MCF 10A (cell line): ENCODE results near the gene CEP350. TPM values are rescaled to one million over a fixed set of nuclear protein-coding genes. Genes with fewer than 3 reads are reported as not detected.

Source experiments
- BruUV-seq: library from RNA; stranded (reverse); fragments of 400-500 nt; replicated peaks from 2 replicates; lab custom pipeline; 2021; lab: Mats Ljungman, UMichigan
- CTCF ChIA-PET: fragments of 300-600 bp; sonication (Branson Sonifier 250); formaldehyde crosslinking; extraction: SDS; loops from one replicate; lab custom pipeline; 2021; ENCODE audit warnings: antibody characterized with exemption, inconsistent platforms; lab: Yijun Ruan, JAX
- POLR2A ChIA-PET: fragments of 300-600, 350-650 bp; sonication (Branson Sonifier 250); formaldehyde crosslinking; extraction: SDS; loops from one replicate; lab custom pipeline; 2020; ENCODE audit warnings: antibody characterized with exemption, inconsistent platforms; lab: Yijun Ruan, JAX
- DNase-seq: peaks from one replicate; pipeline ENCODE4 v3.0.0-alpha.2; 2018; ENCODE audit not compliant: unreplicated experiment
- H3K27ac Mint-ChIP-seq: one replicate; pipeline ENCODE4 v1.8.0; 2022; ENCODE audit warnings: mild to moderate bottlenecking, low read depth, mixed read lengths; ENCODE audit not compliant: unreplicated experiment
- H3K27me3 Mint-ChIP-seq: one replicate; pipeline ENCODE4 v1.8.0; 2022; ENCODE audit warnings: mixed read lengths; ENCODE audit not compliant: insufficient read depth, unreplicated experiment
- H3K36me3 Mint-ChIP-seq: one replicate; pipeline ENCODE4 v1.8.0; 2022; ENCODE audit warnings: mild to moderate bottlenecking, moderate library complexity, mixed read lengths; ENCODE audit not compliant: insufficient read depth, unreplicated experiment
- H3K4me1 Mint-ChIP-seq: one replicate; pipeline ENCODE4 v1.8.0; 2022; ENCODE audit warnings: mixed read lengths; ENCODE audit not compliant: insufficient read depth, unreplicated experiment
- H3K4me3 Mint-ChIP-seq: one replicate; pipeline ENCODE4 v1.8.0; 2022; ENCODE audit warnings: mild to moderate bottlenecking, moderate library complexity, mixed read lengths; ENCODE audit not compliant: unreplicated experiment
- H3K9me3 Mint-ChIP-seq: one replicate; pipeline ENCODE4 v1.8.0; 2022; ENCODE audit warnings: mixed read lengths; ENCODE audit not compliant: unreplicated experiment
- CTCF ChIP-seq: fragments of 200-600 bp; IDR thresholded peaks from one replicate; pipeline ENCODE4 v1.8.0; 2022; ENCODE audit warnings: antibody characterized with exemption, mild to moderate bottlenecking; ENCODE audit not compliant: unreplicated experiment
- intact Hi-C: fragments of 100-400 bp; cut with micrococcal nuclease; formaldehyde crosslinking; loops from 2 replicates; pipeline ENCODE4 v1.14.1; 2022
- total RNA-seq: library from RNA; stranded (reverse); gene quantifications from 2 replicates; pipeline ENCODE4 v1.2.3, GENCODE V29; 2022

Gene CEP350
- total RNA-seq, 1 experiment from 2014 or later, result 56.4 TPM

GRCh38 chr1:179951383-179952144 lies 3.0 kb upstream of the CEP350 start:
- Mint-ChIP-seq H3K27me3 (no peaks in the 10 kb centered on the region), H3K4me3 (no peak overlapping the region), H3K27ac (no peak overlapping the region), H3K4me1 (peaks cover 6% of the 10 kb centered on the region), H3K9me3 (no peaks in the 10 kb centered on the region), H3K36me3 (no peaks in the 10 kb centered on the region)
- ChIA-PET POLR2A (interaction anchor here (0.7 to 5.9 kb wide), 3 partner anchors 15 to 70 kb away, joined by 3 to 108 read pairs (median 73); partner anchors contain the start of gene TOR1AIP1), CTCF (interaction anchor here (0.5 to 2.6 kb wide), 7 partner anchors 8 to 945 kb away, joined by 3 to 11 read pairs (median 3); no protein-coding TSS in a partner anchor)
- DNase-seq, result no peak
- no TSS peak for BruUV-seq
- no peak for TF ChIP-seq CTCF
- intact Hi-C loops, result no loop called here

GRCh38 chr1:179952186-179952585 lies 2.4 kb upstream of the CEP350 start:
- intact Hi-C loops, result no loop called here
- no peaks in the 10 kb centered on the region for H3K9me3 Mint-ChIP-seq
- DNase-seq, result no peak
- H3K27me3 Mint-ChIP-seq, result no peaks in the 10 kb centered on the region
- H3K4me3 Mint-ChIP-seq, result no peak overlapping the region
- H3K4me1 Mint-ChIP-seq, result peaks cover 11% of the 10 kb centered on the region
- CTCF ChIA-PET, result interaction anchor here (0.5 to 2.6 kb wide), 6 partner anchors 8 to 142 kb away, joined by 3 to 11 read pairs (median 3); no protein-coding TSS in a partner anchor
- BruUV-seq, result no TSS peak
- no peak for TF ChIP-seq CTCF
- H3K36me3 Mint-ChIP-seq, result no peaks in the 10 kb centered on the region
- no peak overlapping the region for H3K27ac Mint-ChIP-seq
- POLR2A ChIA-PET, result interaction anchor here (0.6 to 5.9 kb wide), 3 partner anchors 16 to 70 kb away, joined by 4 to 108 read pairs (median 73); partner anchors contain the start of gene TOR1AIP1

GRCh38 chr1:179953974-179954492 lies 577 bp upstream of the CEP350 start:
- no peak for TF ChIP-seq CTCF
- intact Hi-C loops, result loop anchor here (1.0 to 2.0 kb wide), 3 partner anchors 72 to 201 kb away; partner anchors contain the start of genes QSOX1 and TOR1AIP1
- no peaks in the 10 kb centered on the region for H3K27me3 Mint-ChIP-seq
- H3K9me3 Mint-ChIP-seq, result no peaks in the 10 kb centered on the region
- peaks cover 14% of the 10 kb centered on the region for H3K4me1 Mint-ChIP-seq
- H3K4me3 Mint-ChIP-seq, result peak overlapping the region; percentile 84
- POLR2A ChIA-PET, result interaction anchor here (0.5 to 5.9 kb wide), 37 partner anchors 10 to 548 kb away, joined by 3 to 108 read pairs (median 4); partner anchors contain the start of genes ACBD6, QSOX1, TOR1AIP1 and TOR1AIP2
- BruUV-seq, result TSS peak; percentile 88
- H3K27ac Mint-ChIP-seq, result peak overlapping the region; percentile 87
- H3K36me3 Mint-ChIP-seq, result peaks cover 2% of the 10 kb centered on the region
- DNase-seq, result peak; percentile 78
- CTCF ChIA-PET, result interaction anchor here (0.5 to 2.7 kb wide), 6 partner anchors 10 to 105 kb away, joined by 3 to 9 read pairs (median 4); no protein-coding TSS in a partner anchor
